SK-N-SH (cell line): ENCODE measurements around the gene AP4M1. TPM values are rescaled to one million over a fixed set of nuclear protein-coding genes. Genes with fewer than 3 reads are reported as not detected.

ENCODE experiments used
- CTCF ChIA-PET: fragments of 300-600, 350-600 bp; formaldehyde crosslinking; extraction: SDS; loops from one replicate; lab custom pipeline; 2021; lab: Yijun Ruan, JAX
- POLR2A ChIA-PET: fragments of 350-600 bp; sonication (Branson Sonifier 250); formaldehyde crosslinking; extraction: SDS; loops from one replicate; lab custom pipeline; 2020; ENCODE audit warnings: antibody characterized with exemption, inconsistent platforms; lab: Yijun Ruan, JAX
- DNase-seq: peaks from one replicate; pipeline ENCODE4 v3.0.0; 2012
- H2AFZ ChIP-seq: fragments of 200-600 bp; sonication (generic); 2 replicates; pipeline ENCODE4 v1.8.1; 2016; ENCODE audit warnings: antibody characterized with exemption, mild to moderate bottlenecking, low read depth
- H3F3A ChIP-seq: fragments of 200-600 bp; sonication (generic); replicated peaks from 2 replicates; pipeline ENCODE3; 2016; ENCODE audit warnings: antibody characterized with exemption, mild to moderate bottlenecking; ENCODE audit not compliant: insufficient read depth
- H3K27ac ChIP-seq, 2 experiments: fragments of 200-500 bp in 1 of 2; fragments of 200-600 bp in 1 of 2; sonication (Bioruptor generic) in 1 of 2; sonication (generic), shearing (Covaris generic) in 1 of 2; 2 replicates each; pipeline versions ENCODE4 v1.5.1 to v1.6.1; 2014 to 2016; ENCODE audit warnings: low read depth in 2 of 2, inconsistent platforms in 1 of 2, low read length in 1 of 2, mild to moderate bottlenecking in 1 of 2, mixed read lengths in 1 of 2
- H3K27me3 ChIP-seq: fragments of 200-600 bp; sonication (generic), shearing (Covaris generic); 2 replicates; pipeline ENCODE4 v1.6.1; 2016; ENCODE audit warnings: mixed run types; ENCODE audit not compliant: insufficient read depth
- H3K36me3 ChIP-seq, 2 experiments: fragments of 200-500 bp in 1 of 2; fragments of 200-600 bp in 1 of 2; sonication (Bioruptor generic) in 1 of 2; sonication (generic) in 1 of 2; replicated peaks in 1 of 2; 2 replicates each; pipeline versions ENCODE3 to v1.5.1; 2014 to 2016; ENCODE audit warnings: low read length in 1 of 2, mild to moderate bottlenecking in 1 of 2; ENCODE audit not compliant: insufficient read depth in 2 of 2, control insufficient read depth in 1 of 2
- H3K4me1 ChIP-seq, 2 experiments: fragments of 200-500 bp in 1 of 2; fragments of 200-600 bp in 1 of 2; sonication (Bioruptor generic) in 1 of 2; sonication (generic), shearing (Covaris generic) in 1 of 2; 2 replicates each; pipeline versions ENCODE4 v1.5.1 to v1.6.1; 2014 to 2016; ENCODE audit warnings: low read depth in 1 of 2, low read length in 1 of 2, mixed run types in 1 of 2; ENCODE audit not compliant: insufficient read depth in 2 of 2, control insufficient read depth in 1 of 2
- H3K4me2 ChIP-seq: fragments of 200-600 bp; sonication (generic), shearing (Covaris generic); 2 replicates; pipeline ENCODE4 v1.6.1; 2017; ENCODE audit warnings: mixed run types
- H3K4me3 ChIP-seq, 2 experiments: fragments of 200-500 bp in 1 of 2; fragments of 200-600 bp in 1 of 2; sonication (Bioruptor generic) in 1 of 2; sonication (generic), shearing (Covaris generic) in 1 of 2; 2 replicates each; pipeline versions ENCODE4 v1.5.1 to v1.8.1; 2014 to 2016; ENCODE audit warnings: low read depth in 2 of 2, inconsistent platforms in 1 of 2, low read length in 1 of 2, mild to moderate bottlenecking in 1 of 2, mixed read lengths in 1 of 2, moderate library complexity in 1 of 2
- H3K79me2 ChIP-seq: fragments of 200-600 bp; sonication (generic); 2 replicates; pipeline ENCODE4 v1.8.1; 2017; ENCODE audit warnings: mild to moderate bottlenecking; ENCODE audit not compliant: insufficient read depth
- H3K9ac ChIP-seq: fragments of 200-600 bp; sonication (generic); 2 replicates; pipeline ENCODE4 v1.6.1; 2017; ENCODE audit warnings: mixed run types
- H3K9me2 ChIP-seq: fragments of 200-600 bp; sonication (generic); 2 replicates; pipeline ENCODE4 v1.6.1; 2017; ENCODE audit warnings: mixed run types
- H3K9me3 ChIP-seq: fragments of 200-600 bp; sonication (generic); 2 replicates; pipeline ENCODE4 v1.6.1; 2017; ENCODE audit warnings: mixed run types, mild to moderate bottlenecking, moderate library complexity
- H4K20me1 ChIP-seq: fragments of 200-600 bp; sonication (generic); 2 replicates; pipeline ENCODE4 v1.6.1; 2017; ENCODE audit warnings: mild to moderate bottlenecking, mixed run types; ENCODE audit not compliant: insufficient read depth
- CTCF ChIP-seq: fragments of 200-600 bp; sonication (generic); IDR thresholded peaks from 2 replicates; pipeline ENCODE4 v1.6.1; 2017; ENCODE audit warnings: antibody characterized with exemption, mild to moderate bottlenecking, moderate library complexity
- FOSL2 ChIP-seq: IDR thresholded peaks from 2 replicates; pipeline ENCODE4 v1.4.0; 2012; ENCODE audit warnings: low read depth, mild to moderate bottlenecking, moderate library complexity, borderline replicate concordance
- GABPA ChIP-seq: IDR thresholded peaks from 2 replicates; pipeline ENCODE4 v1.4.0; 2012; ENCODE audit warnings: low read depth, mild to moderate bottlenecking
- MEF2A ChIP-seq: IDR thresholded peaks from 2 replicates; pipeline ENCODE4 v1.4.0; 2012; ENCODE audit warnings: low read depth, borderline replicate concordance
- PBX3 ChIP-seq: IDR thresholded peaks from 2 replicates; pipeline ENCODE4; 2012
- REST ChIP-seq: IDR thresholded peaks from 2 replicates; pipeline ENCODE4 v1.6.1; 2012; ENCODE audit warnings: mild to moderate bottlenecking, low read depth, low read length, moderate library complexity
- TCF12 ChIP-seq: IDR thresholded peaks from 2 replicates; pipeline ENCODE4 v1.4.0; 2012
- WGBS: methylation state at CpG from one replicate; pipeline ENCODE4 v1.1.6; 2017; ENCODE audit warnings: low lambda C conversion rate; 5-methylcytosine and 5-hydroxymethylcytosine counted together
- polyA plus RNA-seq, 3 experiments: library from polyadenylated mRNA; depleted of rRNA; stranded (reverse); fragments of >200 nt; gene quantifications; 2 replicates each; pipeline ENCODE4 v1.2.3, GENCODE V29; 2012

AP4M1 gene
- polyA plus RNA-seq, 1 of the 3 experiments (the other 2 are of a cell fraction) = 35.0 TPM

GRCh38 chr7:100152937-100153666 lies 51.7 kb downstream of the AP4M1 start:
- CTCF ChIA-PET = interaction anchor here (1.7 to 1.9 kb wide), 2 partner anchors 20 to 22 kb away, joined by 7 to 8 read pairs; no protein-coding TSS in a partner anchor

More at GRCh38 chr7:100152937-100153666, 51.7 kb downstream of the AP4M1 start:
- H3K9ac ChIP-seq = no peak overlapping the region
- H3K9me3 ChIP-seq = no peaks in the 10 kb centered on the region
- H3K27me3 ChIP-seq = no peaks in the 10 kb centered on the region
- no peak for DNase-seq
- H2AFZ ChIP-seq = no peak overlapping the region
- no peaks in the 10 kb centered on the region for H3K9me2 ChIP-seq
- H3K4me3 ChIP-seq = no peak overlapping the region
- POLR2A ChIA-PET = interaction anchor here (1.1 kb wide), 1 partner anchor 27 kb away, joined by 3 read pairs; the partner anchor contains the start of gene MBLAC1
- H3K4me2 ChIP-seq = no peak overlapping the region
- H3K79me2 ChIP-seq = peaks cover 73% of the 10 kb centered on the region
- H4K20me1 ChIP-seq = peaks cover 20% of the 10 kb centered on the region
- 87% methylated on average over 13 of the region's 18 CpGs for WGBS
- H3K27ac ChIP-seq = no peak overlapping the region; a peak in 1 of 4 replicates
- peaks cover 18 to 24% of the 10 kb centered on the region in 2 experiments; a peak in 2 of 4 replicates for H3K4me1 ChIP-seq
- TF ChIP-seq TCF12 (no peak), CTCF (no peak), GABPA (no peak), PBX3 (0 out of 2 replicates have a peak, but pooled peaks have one; percentile 2), REST (no peak), FOSL2 (no peak), MEF2A (no peak)
- H3K36me3 ChIP-seq = peaks cover 39 to 44% of the 10 kb centered on the region in 2 experiments
- peaks cover 17% of the 10 kb centered on the region for H3F3A ChIP-seq
